Gastroesophageal sphincter (tissue), 3 donors: ENCODE measurements around the gene KIF26B.

Experiments used
- CTCF ChIP-seq, 4 experiments: fragments of 200-600 bp in 2 of 4; fragments of 450-650 bp in 2 of 4; sonication (generic) in 1 of 4; IDR thresholded peaks; one replicate each; pipeline ENCODE4 v1.5.1; 2017 to 2019; ENCODE audit warnings: antibody characterized with exemption in 4 of 4, mild to moderate bottlenecking in 2 of 4, moderate library complexity in 2 of 4
- POLR2A ChIP-seq, 2 donors: fragments of 450-650 bp; IDR thresholded peaks; one replicate each; pipeline ENCODE4 v1.6.1; 2017; ENCODE audit warnings: antibody characterized with exemption in 2 of 2, mild to moderate bottlenecking in 2 of 2, moderate library complexity in 1 of 2

GRCh38 chr1:245458234-245458633 lies 303.4 kb downstream of the KIF26B start:
- no peak for TF ChIP-seq CTCF (IDR thresholded peaks at IDR 0.05)
- TF ChIP-seq POLR2A (IDR thresholded peaks at IDR 0.05): no peak
